HEK293 (cell line): Measurements from ENCODE around the gene GALNTL6.

ENCODE experiments used
- CTCF ChIA-PET: fragments of 350-600 bp; formaldehyde crosslinking; extraction: SDS; loops from one replicate; lab custom pipeline; 2021; ENCODE audit warnings: antibody characterized with exemption; lab: Yijun Ruan, JAX
- POLR2A ChIA-PET: fragments of 300-600 bp; formaldehyde crosslinking; extraction: SDS; loops from one replicate; lab custom pipeline; 2020; ENCODE audit warnings: antibody characterized with exemption, inconsistent platforms; lab: Yijun Ruan, JAX
- H3K27ac ChIP-seq: fragments of 200-500 bp; sonication (Bioruptor generic); 2 replicates; pipeline ENCODE4 v1.5.1; 2014; ENCODE audit warnings: low read depth, low read length, control low read depth, inconsistent platforms; ENCODE audit errors: extremely low read depth
- H3K36me3 ChIP-seq, 2 experiments: fragments of 200-500 bp in 1 of 2; sonication (Bioruptor generic) in 1 of 2; 1 replicate in 1 of 2; 2 replicates in 1 of 2; pipeline ENCODE4 v1.5.1; 2014 to 2017; ENCODE audit warnings: inconsistent platforms in 2 of 2, low read length in 2 of 2; ENCODE audit not compliant: control insufficient read depth in 2 of 2, insufficient read depth in 1 of 2
- H3K4me1 ChIP-seq: fragments of 200-500 bp; sonication (Bioruptor generic); 2 replicates; pipeline ENCODE4 v1.5.1; 2014; ENCODE audit warnings: mild to moderate bottlenecking, low read length, inconsistent platforms; ENCODE audit not compliant: control insufficient read depth, insufficient read depth
- H3K4me3 ChIP-seq: 2 replicates; pipeline ENCODE4 v1.5.1; 2011; ENCODE audit warnings: low read depth, mild to moderate bottlenecking, control low read depth, low read length, moderate library complexity
- H3K9me3 ChIP-seq: fragments of 200-500 bp; sonication (Bioruptor generic); 2 replicates; pipeline ENCODE4 v1.5.1; 2014; ENCODE audit warnings: low read depth, low read length, inconsistent platforms; ENCODE audit not compliant: control insufficient read depth, insufficient read depth
- GFI1B ChIP-seq: fragments of 450-650 bp; formaldehyde crosslinking; IDR thresholded peaks from 2 replicates; pipeline ENCODE4 v1.5.1; 2016; ENCODE audit warnings: missing biosample characterization, missing genetic modification characterization
- GLIS1 ChIP-seq: fragments of 450-650 bp; formaldehyde crosslinking; IDR thresholded peaks from 2 replicates; pipeline ENCODE4 v1.5.1; 2016; ENCODE audit warnings: missing biosample characterization, missing genetic modification characterization
- GLIS2 ChIP-seq: fragments of 450-650 bp; formaldehyde crosslinking; IDR thresholded peaks from 2 replicates; pipeline ENCODE4 v1.5.1; 2016; ENCODE audit warnings: missing biosample characterization, missing genetic modification characterization
- KLF10 ChIP-seq: fragments of 450-650 bp; IDR thresholded peaks from 2 replicates; pipeline ENCODE4 v1.5.1; 2018; ENCODE audit warnings: missing biosample characterization, mild to moderate bottlenecking, missing genetic modification characterization
- SALL2 ChIP-seq: fragments of 450-650 bp; formaldehyde crosslinking; IDR thresholded peaks from 2 replicates; pipeline ENCODE4 v1.5.0; 2017; ENCODE audit warnings: missing biosample characterization, mild to moderate bottlenecking, missing genetic modification characterization, borderline replicate concordance
- ZBTB7A ChIP-seq: fragments of 450-650 bp; formaldehyde crosslinking; IDR thresholded peaks from 2 replicates; pipeline ENCODE4 v1.5.1; 2016; ENCODE audit warnings: low read depth, missing biosample characterization, missing genetic modification characterization
- ZEB2 ChIP-seq: fragments of 450-650 bp; formaldehyde crosslinking; IDR thresholded peaks from 2 replicates; pipeline ENCODE4 v1.5.1; 2016; ENCODE audit warnings: missing biosample characterization, missing genetic modification characterization
- ZNF248 ChIP-seq: fragments of 450-650 bp; formaldehyde crosslinking; IDR thresholded peaks from 2 replicates; pipeline ENCODE4 v1.5.1; 2017; ENCODE audit warnings: missing biosample characterization, missing genetic modification characterization
- ZNF473 ChIP-seq: fragments of 450-650 bp; formaldehyde crosslinking; IDR thresholded peaks from 2 replicates; pipeline ENCODE4 v1.5.1; 2017; ENCODE audit warnings: missing biosample characterization, missing genetic modification characterization
- ZNF629 ChIP-seq: fragments of 450-650 bp; formaldehyde crosslinking; IDR thresholded peaks from 2 replicates; pipeline ENCODE4 v1.5.1; 2017; ENCODE audit warnings: missing biosample characterization, missing genetic modification characterization
- ZNF658 ChIP-seq: fragments of 450-650 bp; formaldehyde crosslinking; IDR thresholded peaks from 2 replicates; pipeline ENCODE4; 2016; ENCODE audit warnings: missing biosample characterization, missing genetic modification characterization
- ZNF701 ChIP-seq: fragments of 450-650 bp; formaldehyde crosslinking; IDR thresholded peaks from 2 replicates; pipeline ENCODE4 v1.5.1; 2016; ENCODE audit warnings: missing biosample characterization, missing genetic modification characterization
- ZNF776 ChIP-seq: fragments of 450-650 bp; formaldehyde crosslinking; IDR thresholded peaks from 2 replicates; pipeline ENCODE4 v1.5.0; 2017; ENCODE audit warnings: missing biosample characterization, missing genetic modification characterization, borderline replicate concordance
- TF ChIP-seq, protein P1 (sequence below): fragments of 450-650 bp; formaldehyde crosslinking; IDR thresholded peaks from 2 replicates; pipeline ENCODE4 v1.5.1; 2016; ENCODE audit warnings: missing biosample characterization, missing genetic modification characterization
- TF ChIP-seq, protein P2 (sequence below): sonication (generic); formaldehyde crosslinking; IDR thresholded peaks from 2 replicates; pipeline ENCODE4 v1.8.1; 2022; ENCODE audit warnings: mild to moderate bottlenecking, moderate library complexity, missing genetic modification reagents
- TF ChIP-seq, protein P3 (sequence below): fragments of 450-650 bp; formaldehyde crosslinking; IDR thresholded peaks from 2 replicates; pipeline ENCODE4 v1.5.1; 2016; ENCODE audit warnings: missing biosample characterization, missing genetic modification characterization
- TF ChIP-seq, protein P4 (sequence below): fragments of 450-650 bp; formaldehyde crosslinking; IDR thresholded peaks from 2 replicates; pipeline ENCODE4 v1.5.1; 2016; ENCODE audit warnings: missing biosample characterization, missing genetic modification characterization
- TF ChIP-seq, protein P5 (sequence below): IDR thresholded peaks from 2 replicates; pipeline ENCODE4 v1.6.1; 2011; ENCODE audit warnings: mild to moderate bottlenecking, low read depth, low read length, borderline replicate concordance

GALNTL6 gene

DNA sequence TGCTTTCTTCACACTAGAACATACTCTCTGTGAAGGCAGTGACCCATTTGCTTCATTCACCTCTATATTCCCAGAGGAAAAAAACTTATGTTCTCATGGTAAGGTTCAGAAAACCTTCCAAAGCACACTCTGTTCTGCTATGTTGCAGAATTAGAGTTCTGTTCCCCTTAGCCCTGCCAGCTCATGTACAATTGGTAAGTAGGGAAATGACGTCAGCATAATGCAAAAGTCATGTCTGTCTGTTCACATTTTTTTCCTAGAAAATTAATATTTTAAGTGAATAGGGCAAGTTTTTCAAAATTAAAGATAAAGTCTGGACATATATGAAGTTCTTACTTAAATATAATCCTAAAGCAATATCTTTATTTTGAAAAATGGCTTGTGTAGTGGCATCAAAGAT is 443.6 kb downstream of the GALNTL6 start:
- POLR2A ChIA-PET, result no interaction called here
- no peaks in the 10 kb centered on the region for H3K9me3 ChIP-seq
- H3K36me3 ChIP-seq, result no peaks in the 10 kb centered on the region
- no peaks in the 10 kb centered on the region for H3K4me1 ChIP-seq
- no peak overlapping the region for H3K4me3 ChIP-seq
- CTCF ChIA-PET, result no interaction called here
- TF ChIP-seq ZNF248 (tag by site-specific recombination) (no peak), ZBTB7A (tag by site-specific recombination) (no peak)
- TF ChIP-seq, protein P1, sequence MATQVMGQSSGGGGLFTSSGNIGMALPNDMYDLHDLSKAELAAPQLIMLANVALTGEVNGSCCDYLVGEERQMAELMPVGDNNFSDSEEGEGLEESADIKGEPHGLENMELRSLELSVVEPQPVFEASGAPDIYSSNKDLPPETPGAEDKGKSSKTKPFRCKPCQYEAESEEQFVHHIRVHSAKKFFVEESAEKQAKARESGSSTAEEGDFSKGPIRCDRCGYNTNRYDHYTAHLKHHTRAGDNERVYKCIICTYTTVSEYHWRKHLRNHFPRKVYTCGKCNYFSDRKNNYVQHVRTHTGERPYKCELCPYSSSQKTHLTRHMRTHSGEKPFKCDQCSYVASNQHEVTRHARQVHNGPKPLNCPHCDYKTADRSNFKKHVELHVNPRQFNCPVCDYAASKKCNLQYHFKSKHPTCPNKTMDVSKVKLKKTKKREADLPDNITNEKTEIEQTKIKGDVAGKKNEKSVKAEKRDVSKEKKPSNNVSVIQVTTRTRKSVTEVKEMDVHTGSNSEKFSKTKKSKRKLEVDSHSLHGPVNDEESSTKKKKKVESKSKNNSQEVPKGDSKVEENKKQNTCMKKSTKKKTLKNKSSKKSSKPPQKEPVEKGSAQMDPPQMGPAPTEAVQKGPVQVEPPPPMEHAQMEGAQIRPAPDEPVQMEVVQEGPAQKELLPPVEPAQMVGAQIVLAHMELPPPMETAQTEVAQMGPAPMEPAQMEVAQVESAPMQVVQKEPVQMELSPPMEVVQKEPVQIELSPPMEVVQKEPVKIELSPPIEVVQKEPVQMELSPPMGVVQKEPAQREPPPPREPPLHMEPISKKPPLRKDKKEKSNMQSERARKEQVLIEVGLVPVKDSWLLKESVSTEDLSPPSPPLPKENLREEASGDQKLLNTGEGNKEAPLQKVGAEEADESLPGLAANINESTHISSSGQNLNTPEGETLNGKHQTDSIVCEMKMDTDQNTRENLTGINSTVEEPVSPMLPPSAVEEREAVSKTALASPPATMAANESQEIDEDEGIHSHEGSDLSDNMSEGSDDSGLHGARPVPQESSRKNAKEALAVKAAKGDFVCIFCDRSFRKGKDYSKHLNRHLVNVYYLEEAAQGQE (tag by site-specific recombination), result no peak
- TF ChIP-seq, protein P2, sequence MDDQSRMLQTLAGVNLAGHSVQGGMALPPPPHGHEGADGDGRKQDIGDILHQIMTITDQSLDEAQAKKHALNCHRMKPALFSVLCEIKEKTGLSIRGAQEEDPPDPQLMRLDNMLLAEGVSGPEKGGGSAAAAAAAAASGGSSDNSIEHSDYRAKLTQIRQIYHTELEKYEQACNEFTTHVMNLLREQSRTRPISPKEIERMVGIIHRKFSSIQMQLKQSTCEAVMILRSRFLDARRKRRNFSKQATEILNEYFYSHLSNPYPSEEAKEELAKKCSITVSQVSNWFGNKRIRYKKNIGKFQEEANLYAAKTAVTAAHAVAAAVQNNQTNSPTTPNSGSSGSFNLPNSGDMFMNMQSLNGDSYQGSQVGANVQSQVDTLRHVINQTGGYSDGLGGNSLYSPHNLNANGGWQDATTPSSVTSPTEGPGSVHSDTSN, result no peak
- TF ChIP-seq, protein P3, sequence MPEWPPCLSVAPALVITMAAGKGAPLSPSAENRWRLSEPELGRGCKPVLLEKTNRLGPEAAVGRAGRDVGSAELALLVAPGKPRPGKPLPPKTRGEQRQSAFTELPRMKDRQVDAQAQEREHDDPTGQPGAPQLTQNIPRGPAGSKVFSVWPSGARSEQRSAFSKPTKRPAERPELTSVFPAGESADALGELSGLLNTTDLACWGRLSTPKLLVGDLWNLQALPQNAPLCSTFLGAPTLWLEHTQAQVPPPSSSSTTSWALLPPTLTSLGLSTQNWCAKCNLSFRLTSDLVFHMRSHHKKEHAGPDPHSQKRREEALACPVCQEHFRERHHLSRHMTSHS (tag by site-specific recombination), result no peak
- H3K27ac ChIP-seq, result no peak overlapping the region

DNA sequence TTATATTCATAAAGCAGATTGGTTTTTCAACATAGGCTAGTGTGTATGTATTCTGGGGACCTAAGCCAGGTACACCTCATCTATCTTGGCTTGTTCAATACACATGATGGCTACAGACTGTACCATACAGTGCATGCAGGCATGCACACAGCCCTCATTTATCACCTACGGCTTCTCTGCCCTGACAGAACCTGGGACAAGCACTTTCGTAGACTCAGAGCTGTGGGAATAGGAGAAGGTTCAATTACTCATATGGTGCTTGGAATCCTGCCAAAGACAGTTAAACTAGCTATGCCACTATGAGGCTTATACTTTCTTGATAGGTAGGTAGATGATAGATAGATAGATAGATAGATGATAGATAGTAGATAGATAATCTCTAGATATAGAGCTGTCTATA is 457.2 kb downstream of the GALNTL6 start:
- Histone ChIP-seq H3K4me1 (no peaks in the 10 kb centered on the region), H3K4me3 (no peak overlapping the region), H3K36me3 (no peaks in the 10 kb centered on the region), H3K27ac (no peak overlapping the region), H3K9me3 (no peaks in the 10 kb centered on the region)
- ChIA-PET CTCF (no interaction called here), POLR2A (no interaction called here)
- TF ChIP-seq ZNF701 (no peak), ZNF776 (tag by site-specific recombination) (no peak), SALL2 (tag by site-specific recombination) (no peak), GLIS2 (tag by site-specific recombination) (no peak), KLF10 (no peak), GLIS1 (tag by site-specific recombination) (no peak), ZNF473 (tag by site-specific recombination) (no peak), GFI1B (tag by site-specific recombination) (no peak), ZEB2 (no peak), ZNF658 (no peak), ZNF629 (tag by site-specific recombination) (no peak)
- TF ChIP-seq, protein P3 (tag by site-specific recombination), result no peak
- TF ChIP-seq, protein P4, sequence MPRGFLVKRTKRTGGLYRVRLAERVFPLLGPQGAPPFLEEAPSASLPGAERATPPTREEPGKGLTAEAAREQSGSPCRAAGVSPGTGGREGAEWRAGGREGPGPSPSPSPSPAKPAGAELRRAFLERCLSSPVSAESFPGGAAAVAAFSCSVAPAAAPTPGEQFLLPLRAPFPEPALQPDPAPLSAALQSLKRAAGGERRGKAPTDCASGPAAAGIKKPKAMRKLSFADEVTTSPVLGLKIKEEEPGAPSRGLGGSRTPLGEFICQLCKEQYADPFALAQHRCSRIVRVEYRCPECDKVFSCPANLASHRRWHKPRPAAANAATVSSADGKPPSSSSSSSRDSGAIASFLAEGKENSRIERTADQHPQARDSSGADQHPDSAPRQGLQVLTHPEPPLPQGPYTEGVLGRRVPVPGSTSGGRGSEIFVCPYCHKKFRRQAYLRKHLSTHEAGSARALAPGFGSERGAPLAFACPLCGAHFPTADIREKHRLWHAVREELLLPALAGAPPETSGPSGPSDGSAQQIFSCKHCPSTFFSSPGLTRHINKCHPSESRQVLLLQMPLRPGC, result no peak
- TF ChIP-seq, protein P5, sequence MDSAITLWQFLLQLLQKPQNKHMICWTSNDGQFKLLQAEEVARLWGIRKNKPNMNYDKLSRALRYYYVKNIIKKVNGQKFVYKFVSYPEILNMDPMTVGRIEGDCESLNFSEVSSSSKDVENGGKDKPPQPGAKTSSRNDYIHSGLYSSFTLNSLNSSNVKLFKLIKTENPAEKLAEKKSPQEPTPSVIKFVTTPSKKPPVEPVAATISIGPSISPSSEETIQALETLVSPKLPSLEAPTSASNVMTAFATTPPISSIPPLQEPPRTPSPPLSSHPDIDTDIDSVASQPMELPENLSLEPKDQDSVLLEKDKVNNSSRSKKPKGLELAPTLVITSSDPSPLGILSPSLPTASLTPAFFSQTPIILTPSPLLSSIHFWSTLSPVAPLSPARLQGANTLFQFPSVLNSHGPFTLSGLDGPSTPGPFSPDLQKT, result no peak
